Parathyroid adenoma (tissue), 2 donors: Measurements from ENCODE around the gene MRGPRG.

ENCODE experiments used
- H2AFZ ChIP-seq: fragments of 300-600 bp; sonication (generic); one replicate; pipeline ENCODE4 v1.7.0; 2017; ENCODE audit warnings: antibody characterized with exemption, mild to moderate bottlenecking
- H3K27ac ChIP-seq: fragments of 300-600 bp; sonication (generic); one replicate; pipeline ENCODE4 v1.7.0; 2017
- H3K27me3 ChIP-seq: fragments of 300-600 bp; sonication (generic); one replicate; pipeline ENCODE4 v1.7.0; 2017; ENCODE audit warnings: low read length; ENCODE audit not compliant: control insufficient read depth, insufficient read depth
- H3K36me3 ChIP-seq: fragments of 300-600 bp; sonication (generic); one replicate; pipeline ENCODE4 v1.7.0; 2017; ENCODE audit warnings: low read length; ENCODE audit not compliant: control insufficient read depth, insufficient read depth
- H3K4me1 ChIP-seq: fragments of 300-600 bp; sonication (generic); one replicate; pipeline ENCODE4 v1.7.0; 2017; ENCODE audit warnings: control low read depth
- H3K4me2 ChIP-seq: fragments of 300-600 bp; sonication (generic); one replicate; pipeline ENCODE4 v1.7.0; 2017; ENCODE audit warnings: low read length
- H3K4me3 ChIP-seq: fragments of 300-600 bp; sonication (generic); one replicate; pipeline ENCODE4 v1.7.0; 2017; ENCODE audit warnings: low read depth, low read length
- H3K79me2 ChIP-seq: fragments of 300-600 bp; sonication (generic); one replicate; pipeline ENCODE4 v1.7.0; 2017; ENCODE audit warnings: control low read depth
- H3K9ac ChIP-seq: fragments of 300-600 bp; sonication (generic); one replicate; pipeline ENCODE4 v1.7.0; 2017; ENCODE audit warnings: mild to moderate bottlenecking
- H3K9me3 ChIP-seq: fragments of 300-600 bp; sonication (generic); one replicate; pipeline ENCODE4 v1.7.0; 2017; ENCODE audit warnings: low read length; ENCODE audit not compliant: control insufficient read depth
- TF ChIP-seq, protein P1 (sequence below): fragments of 300-600 bp; sonication (generic); IDR thresholded peaks from one replicate; pipeline ENCODE4 v1.7.0; 2017; ENCODE audit warnings: antibody characterized with exemption, mild to moderate bottlenecking
- donor health status: primary hyperparathyroidism.

Gene MRGPRG

DNA sequence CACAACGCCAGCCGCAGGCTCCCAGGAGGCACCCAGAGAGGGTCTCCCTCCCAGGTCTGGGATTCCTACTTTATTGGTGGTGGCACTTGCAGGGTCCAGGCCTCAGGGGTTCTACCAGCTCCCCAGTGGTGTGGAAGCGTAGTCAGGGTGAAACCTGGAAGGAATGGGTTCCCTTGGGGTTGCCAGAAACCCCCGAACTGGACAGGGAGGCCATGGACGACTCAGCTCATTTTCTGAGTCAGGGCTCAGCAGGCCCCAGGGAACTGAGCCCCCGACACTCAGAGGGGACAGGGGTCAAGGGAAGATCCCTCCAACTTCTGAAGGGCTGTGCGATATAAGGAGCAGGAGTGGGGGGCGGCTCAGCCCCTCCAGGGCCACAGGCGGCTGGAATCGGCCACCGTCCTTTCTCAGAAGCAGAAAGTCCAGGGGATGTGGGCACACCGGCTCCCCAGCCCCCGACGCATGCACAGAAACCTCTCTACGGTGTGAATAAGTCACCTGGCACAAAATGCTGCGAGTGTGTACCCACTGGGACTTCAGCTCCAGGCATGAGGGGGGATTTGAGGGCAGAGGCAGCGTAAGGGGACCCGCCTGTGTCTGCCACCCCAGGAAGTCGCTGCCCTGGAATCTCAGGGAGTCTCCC, 25.1 kb downstream of the MRGPRG start:
- no peaks in the 10 kb centered on the region for H3K27me3 ChIP-seq
- no peak overlapping the region for H2AFZ ChIP-seq
- no peak overlapping the region for H3K4me3 ChIP-seq
- TF ChIP-seq, protein P1, sequence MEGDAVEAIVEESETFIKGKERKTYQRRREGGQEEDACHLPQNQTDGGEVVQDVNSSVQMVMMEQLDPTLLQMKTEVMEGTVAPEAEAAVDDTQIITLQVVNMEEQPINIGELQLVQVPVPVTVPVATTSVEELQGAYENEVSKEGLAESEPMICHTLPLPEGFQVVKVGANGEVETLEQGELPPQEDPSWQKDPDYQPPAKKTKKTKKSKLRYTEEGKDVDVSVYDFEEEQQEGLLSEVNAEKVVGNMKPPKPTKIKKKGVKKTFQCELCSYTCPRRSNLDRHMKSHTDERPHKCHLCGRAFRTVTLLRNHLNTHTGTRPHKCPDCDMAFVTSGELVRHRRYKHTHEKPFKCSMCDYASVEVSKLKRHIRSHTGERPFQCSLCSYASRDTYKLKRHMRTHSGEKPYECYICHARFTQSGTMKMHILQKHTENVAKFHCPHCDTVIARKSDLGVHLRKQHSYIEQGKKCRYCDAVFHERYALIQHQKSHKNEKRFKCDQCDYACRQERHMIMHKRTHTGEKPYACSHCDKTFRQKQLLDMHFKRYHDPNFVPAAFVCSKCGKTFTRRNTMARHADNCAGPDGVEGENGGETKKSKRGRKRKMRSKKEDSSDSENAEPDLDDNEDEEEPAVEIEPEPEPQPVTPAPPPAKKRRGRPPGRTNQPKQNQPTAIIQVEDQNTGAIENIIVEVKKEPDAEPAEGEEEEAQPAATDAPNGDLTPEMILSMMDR: no peak
- no peaks in the 10 kb centered on the region for H3K4me1 ChIP-seq
- H3K4me2 ChIP-seq: no peak overlapping the region
- no peak overlapping the region for H3K27ac ChIP-seq
- no peaks in the 10 kb centered on the region for H3K9me3 ChIP-seq
- H3K36me3 ChIP-seq: no peaks in the 10 kb centered on the region
- H3K9ac ChIP-seq: no peak overlapping the region
- no peaks in the 10 kb centered on the region for H3K79me2 ChIP-seq

DNA sequence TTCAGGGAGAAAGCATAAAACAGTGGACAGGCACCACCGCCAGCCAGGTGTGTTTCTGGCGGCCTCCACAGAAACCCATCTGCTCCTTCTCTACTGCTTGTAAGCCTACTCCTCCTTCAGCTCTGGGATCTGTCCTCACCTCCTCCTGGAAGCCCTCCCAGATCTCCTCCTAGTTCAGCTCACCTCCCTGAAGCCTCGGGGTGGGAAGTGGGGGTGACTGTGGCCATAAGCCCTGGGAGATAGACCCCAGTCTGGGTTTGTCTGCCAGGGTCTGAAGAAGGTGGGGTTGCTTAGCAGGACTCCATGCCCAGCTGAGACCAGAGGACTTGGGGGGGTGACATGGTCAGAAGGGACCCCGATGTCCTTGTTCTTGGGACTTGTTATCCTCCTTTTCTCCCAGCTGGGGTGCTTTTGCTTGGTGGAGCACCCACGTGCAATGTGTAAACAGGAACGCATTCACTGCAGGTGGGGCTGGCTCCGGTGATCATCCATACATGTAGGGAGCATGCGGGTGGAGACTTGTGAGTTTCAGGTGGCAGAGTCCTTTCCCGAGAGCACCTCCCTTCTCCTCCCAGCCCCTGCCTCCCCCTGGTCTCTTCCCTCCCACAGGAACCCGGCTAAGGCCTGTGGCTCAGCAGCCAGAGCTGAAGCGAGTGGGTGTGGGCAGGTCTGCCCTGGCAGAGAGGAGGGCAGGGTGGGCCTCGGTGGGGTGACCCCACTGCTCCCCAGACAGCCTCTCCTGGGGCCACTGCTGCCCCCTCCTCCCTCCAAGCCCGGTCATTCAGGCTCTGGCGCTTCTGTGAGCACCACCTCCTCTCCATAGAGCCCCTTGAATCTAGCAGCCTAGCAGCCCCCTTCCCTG, 25.9 kb downstream of the MRGPRG start:
- no peak overlapping the region for H2AFZ ChIP-seq
- H3K27me3 ChIP-seq: no peaks in the 10 kb centered on the region
- H3K9me3 ChIP-seq: no peaks in the 10 kb centered on the region
- no peak overlapping the region for H3K4me2 ChIP-seq
- no peaks in the 10 kb centered on the region for H3K36me3 ChIP-seq
- no peak overlapping the region for H3K4me3 ChIP-seq
- H3K9ac ChIP-seq: no peak overlapping the region
- no peaks in the 10 kb centered on the region for H3K79me2 ChIP-seq
- H3K4me1 ChIP-seq: no peaks in the 10 kb centered on the region
- TF ChIP-seq, protein P1: no peak
- no peak overlapping the region for H3K27ac ChIP-seq

DNA sequence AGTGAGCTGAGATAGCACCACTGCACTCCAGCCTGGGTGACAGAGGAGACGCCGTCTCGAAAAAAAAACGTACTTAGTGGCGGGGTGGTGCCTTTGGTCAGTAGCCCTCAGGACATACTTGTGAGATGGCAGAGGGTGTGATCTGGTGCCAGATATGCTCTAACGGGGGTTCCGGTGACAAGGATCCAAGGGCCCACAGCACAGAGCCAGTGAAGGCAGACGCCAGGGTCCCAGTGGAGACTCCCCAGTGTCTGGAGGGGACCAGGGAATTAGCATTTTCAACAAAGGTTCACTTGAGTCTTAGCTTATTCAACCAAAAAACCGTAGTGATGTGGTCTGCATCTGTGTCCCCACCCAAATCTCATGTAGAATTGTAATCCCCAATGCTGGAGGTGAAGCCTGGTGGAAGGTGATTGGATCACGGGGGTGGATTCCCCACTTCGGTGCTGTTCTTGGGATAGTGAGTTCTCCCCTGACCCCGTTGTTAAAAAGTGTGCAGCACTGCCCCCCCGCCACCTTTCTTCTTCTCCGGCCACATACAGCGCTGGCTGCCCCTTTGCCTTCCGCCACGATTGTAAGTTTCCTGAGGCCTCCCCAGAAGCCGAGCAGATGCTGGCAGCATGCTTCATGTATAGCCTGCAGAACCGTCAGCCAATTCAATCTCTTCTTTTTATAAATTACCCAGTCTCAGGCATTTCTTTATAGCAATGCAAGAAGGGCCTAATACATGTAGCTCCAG, 26.9 kb downstream of the MRGPRG start:
- no peaks in the 10 kb centered on the region for H3K4me1 ChIP-seq
- no peak overlapping the region for H3K9ac ChIP-seq
- H2AFZ ChIP-seq: no peak overlapping the region
- H3K9me3 ChIP-seq: no peaks in the 10 kb centered on the region
- H3K36me3 ChIP-seq: no peaks in the 10 kb centered on the region
- no peak overlapping the region for H3K4me2 ChIP-seq
- H3K27ac ChIP-seq: no peak overlapping the region
- TF ChIP-seq, protein P1: no peak
- H3K79me2 ChIP-seq: no peaks in the 10 kb centered on the region
- H3K4me3 ChIP-seq: no peak overlapping the region
- no peaks in the 10 kb centered on the region for H3K27me3 ChIP-seq

DNA sequence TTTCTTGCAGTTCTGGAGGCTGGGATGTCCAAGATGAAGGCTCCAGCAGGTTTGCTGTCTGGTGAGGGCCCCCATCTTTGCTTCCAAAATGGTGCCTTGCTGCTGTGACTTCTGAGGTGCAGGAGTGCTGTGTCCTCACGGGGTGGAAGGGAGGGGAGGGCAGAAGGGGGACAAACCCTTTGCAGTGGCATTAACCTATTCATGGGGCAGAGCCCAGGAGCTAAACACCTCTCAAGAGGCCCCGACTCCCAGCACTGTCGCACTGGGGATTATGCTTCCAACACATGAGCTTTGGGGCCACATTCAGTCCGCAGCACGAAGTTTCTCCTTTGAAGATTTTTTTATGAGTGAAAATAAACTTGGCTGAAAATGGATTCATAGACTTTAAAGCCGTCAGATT, 28.0 kb downstream of the MRGPRG start:
- Histone ChIP-seq H3K9me3 (no peaks in the 10 kb centered on the region), H3K4me3 (no peak overlapping the region), H3K27ac (no peak overlapping the region), H3K36me3 (no peaks in the 10 kb centered on the region), H3K9ac (no peak overlapping the region), H3K4me1 (no peaks in the 10 kb centered on the region), H3K4me2 (no peak overlapping the region), H3K79me2 (no peaks in the 10 kb centered on the region), H3K27me3 (no peaks in the 10 kb centered on the region), H2AFZ (no peak overlapping the region)
- TF ChIP-seq, protein P1: no peak
